Measurements from ENCODE around the gene ARPC5. TPM values are rescaled to one million over a fixed set of nuclear protein-coding genes. Genes with fewer than 3 reads are reported as not detected.

ARPC5 gene
- total and polyA plus RNA-seq, 9 donors = 41.8 to 104 (median 64.1) TPM

DNA sequence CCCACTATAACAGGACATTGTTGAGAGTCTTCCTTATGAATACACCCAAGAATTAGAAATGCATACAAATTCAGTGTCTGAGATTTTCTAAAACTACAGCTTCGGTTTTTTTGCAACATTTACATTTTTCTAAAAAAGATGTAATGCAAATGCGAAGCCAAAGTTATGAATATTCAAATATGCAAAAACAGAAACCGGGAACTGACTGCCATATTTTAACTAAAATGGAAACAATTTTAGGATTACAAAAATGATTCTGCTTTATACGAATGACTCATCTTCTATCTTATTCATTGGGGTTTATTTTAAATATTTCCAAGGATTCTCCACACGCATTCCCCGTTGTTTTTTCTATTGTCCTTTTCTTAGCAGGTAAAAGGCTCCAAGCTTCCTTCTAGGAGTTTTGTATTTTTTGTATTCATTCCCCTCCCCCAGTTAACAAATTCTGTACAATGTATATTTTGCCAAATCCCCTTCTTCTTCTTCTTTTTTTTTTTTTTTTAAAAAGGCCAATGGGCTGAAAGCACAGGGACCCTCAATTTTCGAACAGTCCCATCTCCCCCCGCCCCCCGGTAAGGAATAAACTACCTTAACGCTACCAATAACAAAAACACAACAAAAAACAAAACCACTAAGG is 1.0 kb downstream of the ARPC5 start:
- WGBS, 3 donors = 1 to 3% (median 1%) methylated on average over 10 of the region's 10 CpGs
- intact Hi-C loops (cut with DNase I) = loop anchor here in 1 of 4 donors (5.0 kb wide), 1 partner anchor 612 kb away; the partner anchor contains the start of gene LAMC1
- no peaks in the 10 kb centered on the region for H3K9me3 ChIP-seq
- no peak for DNase-seq
- no peaks in the 10 kb centered on the region for H3K36me3 ChIP-seq
- TF ChIP-seq POLR2A (IDR thresholded peaks at IDR 0.05) (no peak), EP300 (IDR thresholded peaks at IDR 0.05) (no peak)
- TF ChIP-seq, protein P1, sequence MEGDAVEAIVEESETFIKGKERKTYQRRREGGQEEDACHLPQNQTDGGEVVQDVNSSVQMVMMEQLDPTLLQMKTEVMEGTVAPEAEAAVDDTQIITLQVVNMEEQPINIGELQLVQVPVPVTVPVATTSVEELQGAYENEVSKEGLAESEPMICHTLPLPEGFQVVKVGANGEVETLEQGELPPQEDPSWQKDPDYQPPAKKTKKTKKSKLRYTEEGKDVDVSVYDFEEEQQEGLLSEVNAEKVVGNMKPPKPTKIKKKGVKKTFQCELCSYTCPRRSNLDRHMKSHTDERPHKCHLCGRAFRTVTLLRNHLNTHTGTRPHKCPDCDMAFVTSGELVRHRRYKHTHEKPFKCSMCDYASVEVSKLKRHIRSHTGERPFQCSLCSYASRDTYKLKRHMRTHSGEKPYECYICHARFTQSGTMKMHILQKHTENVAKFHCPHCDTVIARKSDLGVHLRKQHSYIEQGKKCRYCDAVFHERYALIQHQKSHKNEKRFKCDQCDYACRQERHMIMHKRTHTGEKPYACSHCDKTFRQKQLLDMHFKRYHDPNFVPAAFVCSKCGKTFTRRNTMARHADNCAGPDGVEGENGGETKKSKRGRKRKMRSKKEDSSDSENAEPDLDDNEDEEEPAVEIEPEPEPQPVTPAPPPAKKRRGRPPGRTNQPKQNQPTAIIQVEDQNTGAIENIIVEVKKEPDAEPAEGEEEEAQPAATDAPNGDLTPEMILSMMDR (IDR thresholded peaks at IDR 0.05) = no peak
- H3K27ac ChIP-seq = no peak overlapping the region
- H3K4me3 ChIP-seq = peak overlapping the region; percentile 93
- H3K4me1 ChIP-seq (ENCODE audit: insufficient read depth) = peaks cover 6% of the 10 kb centered on the region
- H3K27me3 ChIP-seq = no peaks in the 10 kb centered on the region

GRCh38 chr1:183633676-183634343 is 1.8 kb downstream of the ARPC5 start:
- Histone ChIP-seq H3K4me1 (ENCODE audit: insufficient read depth) (peaks cover 6% of the 10 kb centered on the region), H3K27ac (no peak overlapping the region), H3K4me3 (peak overlapping the region; percentile 93), H3K36me3 (no peaks in the 10 kb centered on the region), H3K27me3 (no peaks in the 10 kb centered on the region), H3K9me3 (no peaks in the 10 kb centered on the region)
- DNase-seq = no peak
- 0% methylated on average over 1 of the region's 1 CpG for WGBS, 3 donors
- TF ChIP-seq EP300 (IDR thresholded peaks at IDR 0.05) (no peak), POLR2A (IDR thresholded peaks at IDR 0.05) (no peak)
- TF ChIP-seq, protein P1 (IDR thresholded peaks at IDR 0.05) = peak in 2 of 3 donors; percentile 4 to 33
- intact Hi-C loops (cut with DNase I) = no loop called here

DNA sequence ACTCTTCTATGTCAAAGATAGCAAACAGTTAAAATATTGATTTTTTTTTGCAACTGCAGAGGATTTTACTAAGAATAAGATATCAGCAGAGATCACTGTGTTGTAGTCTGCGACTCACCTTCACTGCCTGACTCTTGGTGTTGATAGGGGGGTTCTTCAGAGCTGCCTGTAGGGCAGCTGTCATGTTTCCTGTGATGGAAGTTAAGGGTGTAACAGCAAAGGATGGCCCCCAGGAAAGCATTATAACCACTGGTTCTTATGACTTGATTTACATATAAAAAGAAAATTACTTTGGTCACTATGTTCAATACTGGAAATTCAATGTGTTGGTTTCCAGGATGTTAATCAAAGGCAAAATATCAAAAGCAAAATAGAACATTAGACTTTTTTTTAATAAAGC is 2.6 kb downstream of the ARPC5 start:
- no peaks in the 10 kb centered on the region for H3K27me3 ChIP-seq
- no peak overlapping the region for H3K27ac ChIP-seq
- DNase-seq = no peak
- H3K9me3 ChIP-seq = no peaks in the 10 kb centered on the region
- peak overlapping the region; percentile 93 for H3K4me3 ChIP-seq
- 33 to 50% (median 44%) methylated on average over 1 of the region's 1 CpG for WGBS, 3 donors
- TF ChIP-seq, protein P1 (IDR thresholded peaks at IDR 0.05) = no peak
- TF ChIP-seq POLR2A (IDR thresholded peaks at IDR 0.05) (no peak), EP300 (IDR thresholded peaks at IDR 0.05) (no peak)
- H3K4me1 ChIP-seq (ENCODE audit: insufficient read depth) = peaks cover 6% of the 10 kb centered on the region
- no peaks in the 10 kb centered on the region for H3K36me3 ChIP-seq
- intact Hi-C loops (cut with DNase I) = no loop called here

- 16 to 32% (median 29%) methylated on average over 2 of the region's 2 CpGs for WGBS, 3 donors
- Histone ChIP-seq H3K4me3 (no peak overlapping the region), H3K4me1 (ENCODE audit: insufficient read depth) (peaks cover 8% of the 10 kb centered on the region)
Measured at GRCh38 chr1:183632114-183632513, 3.5 kb downstream of the ARPC5 start.

More at GRCh38 chr1:183632114-183632513, 3.5 kb downstream of the ARPC5 start:
- H3K36me3 ChIP-seq = no peaks in the 10 kb centered on the region
- no peak overlapping the region for H3K27ac ChIP-seq
- intact Hi-C loops (cut with DNase I) = no loop called here
- DNase-seq = no peak
- no peak for TF ChIP-seq POLR2A (IDR thresholded peaks at IDR 0.05)
- TF ChIP-seq, protein P1 (IDR thresholded peaks at IDR 0.05) = no peak
- no peak for TF ChIP-seq EP300 (IDR thresholded peaks at IDR 0.05)
- no peaks in the 10 kb centered on the region for H3K27me3 ChIP-seq
- H3K9me3 ChIP-seq = no peaks in the 10 kb centered on the region
